Measurements from ENCODE around the gene SAMD13. TPM values are rescaled to one million over a fixed set of nuclear protein-coding genes. Genes with fewer than 3 reads are reported as not detected.
A peak's percentile ranks its signal among the peaks of the same experiment; 100 is the strongest.

SAMD13 gene
- total RNA-seq, 4 donors from 2014 or later: 0.33 to 2.5 (median 2.1) TPM; not detected in 1

- Histone ChIP-seq H3K27me3 (no peaks in the 10 kb centered on the region), H3K4me1 (peaks cover 0 to 17% (median 14%) of the 10 kb centered on the region in 4 donors), H3K27ac (replicated peaks in 1 of 4) (peak overlapping the region in 1 of 4 donors; percentile 30), H3K9me3 (no peaks in the 10 kb centered on the region), H3K36me3 (no peaks in the 10 kb centered on the region), H3K4me3 (no peak overlapping the region)
- TF ChIP-seq CTCF (IDR thresholded peaks at IDR 0.05) (no peak), POLR2A (IDR thresholded peaks at IDR 0.05; ENCODE audit: low read depth) (no peak), POLR2AphosphoS5 (IDR thresholded peaks at IDR 0.05) (no peak), EP300 (IDR thresholded peaks at IDR 0.05) (no peak)
- WGBS: 84% methylated on average over 5 of the region's 5 CpGs
- intact Hi-C loops (cut with DNase I): no loop called here
- DNase-seq (ENCODE audit: extremely low spot score): no peak
Observed at GRCh38 chr1:84363622-84364021, 62.1 kb downstream of the SAMD13 start.

GRCh38 chr1:84365225-84366221, 64.0 kb downstream of the SAMD13 start:
- H3K4me1 ChIP-seq: peaks cover 0 to 17% (median 14%) of the 10 kb centered on the region in 4 donors
- no peak overlapping the region for H3K27ac ChIP-seq (replicated peaks in 1 of 4)
- no peak overlapping the region for H3K4me3 ChIP-seq
- no peaks in the 10 kb centered on the region for H3K9me3 ChIP-seq
- no peaks in the 10 kb centered on the region for H3K36me3 ChIP-seq
- intact Hi-C loops (cut with DNase I): no loop called here
- DNase-seq (ENCODE audit: extremely low spot score): no peak
- WGBS: 51% methylated on average over 3 of the region's 3 CpGs
- no peak for TF ChIP-seq POLR2A (IDR thresholded peaks at IDR 0.05; ENCODE audit: low read depth)
- TF ChIP-seq POLR2AphosphoS5 (IDR thresholded peaks at IDR 0.05): no peak
- TF ChIP-seq EP300 (IDR thresholded peaks at IDR 0.05): no peak
- no peak for TF ChIP-seq CTCF (IDR thresholded peaks at IDR 0.05)
- H3K27me3 ChIP-seq: no peaks in the 10 kb centered on the region

- Histone ChIP-seq H3K27ac (replicated peaks in 1 of 4) (peak overlapping the region in 1 of 4 donors; percentile 34), H3K4me3 (no peak overlapping the region), H3K9me3 (no peaks in the 10 kb centered on the region), H3K4me1 (peaks cover 0 to 17% (median 14%) of the 10 kb centered on the region in 4 donors), H3K27me3 (no peaks in the 10 kb centered on the region), H3K36me3 (no peaks in the 10 kb centered on the region)
- DNase-seq (ENCODE audit: extremely low spot score): no peak
- intact Hi-C loops (cut with DNase I): no loop called here
- TF ChIP-seq CTCF (IDR thresholded peaks at IDR 0.05) (no peak), EP300 (IDR thresholded peaks at IDR 0.05) (no peak), POLR2AphosphoS5 (IDR thresholded peaks at IDR 0.05) (no peak), POLR2A (IDR thresholded peaks at IDR 0.05; ENCODE audit: low read depth) (no peak)
- 93% methylated on average over 2 of the region's 2 CpGs for WGBS
Observed at GRCh38 chr1:84366786-84367185, 65.3 kb downstream of the SAMD13 start.

GRCh38 chr1:84367219-84367618, 65.7 kb downstream of the SAMD13 start:
- intact Hi-C loops (cut with DNase I): no loop called here
- Histone ChIP-seq H3K4me1 (peaks cover 0 to 17% (median 14%) of the 10 kb centered on the region in 4 donors), H3K27me3 (no peaks in the 10 kb centered on the region), H3K9me3 (no peaks in the 10 kb centered on the region), H3K36me3 (no peaks in the 10 kb centered on the region), H3K27ac (replicated peaks in 1 of 4) (peak overlapping the region in 1 of 4 donors; percentile 13), H3K4me3 (no peak overlapping the region)
- no peak for DNase-seq (ENCODE audit: extremely low spot score)
- no peak for TF ChIP-seq EP300 (IDR thresholded peaks at IDR 0.05)
- no peak for TF ChIP-seq CTCF (IDR thresholded peaks at IDR 0.05)
- TF ChIP-seq POLR2A (IDR thresholded peaks at IDR 0.05; ENCODE audit: low read depth): no peak
- no peak for TF ChIP-seq POLR2AphosphoS5 (IDR thresholded peaks at IDR 0.05)
- WGBS: 92% methylated on average over 1 of the region's 1 CpG
